Measurements from ENCODE around the gene CST3. TPM values are rescaled to one million over a fixed set of nuclear protein-coding genes. Genes with fewer than 3 reads are reported as not detected.

CST3 gene
- total and polyA plus RNA-seq, 2 of the 8 experiments (the other 6 are each of a cell fraction or from before 2014, with no cell fraction given): 53.2 to 184 TPM

DNA sequence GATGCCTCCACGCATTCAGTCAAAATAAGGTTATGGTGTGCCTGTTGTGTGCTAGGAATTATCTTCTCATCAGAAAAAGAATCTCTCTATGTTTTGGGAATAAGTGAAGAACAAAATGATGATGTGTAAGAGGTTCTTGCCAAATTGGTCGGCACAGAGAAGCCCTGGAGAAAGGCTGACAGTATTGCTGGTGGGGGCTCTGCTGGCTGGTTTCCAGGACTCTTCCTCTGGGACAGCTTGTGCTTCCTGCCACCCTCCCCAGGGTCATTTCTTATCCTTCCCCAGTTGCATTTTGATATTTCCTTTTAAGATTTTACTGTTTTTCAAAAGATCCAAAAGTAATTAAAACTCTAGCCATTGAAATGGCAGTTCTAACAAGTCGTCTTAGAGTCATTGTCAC is 28.9 kb upstream of the CST3 start:
- Histone ChIP-seq H3K23ac (ENCODE audit: insufficient read length) (no peak overlapping the region), H2BK12ac (ENCODE audit: low read depth, low read length) (no peak overlapping the region), H2BK120ac (replicated peaks; ENCODE audit: low read depth, low read length) (no peak overlapping the region), H3K18ac (ENCODE audit: extremely low read depth, low read length) (no peak overlapping the region), H3K9ac (replicated peaks in 1 of 4; ENCODE audit: extremely low read depth in 1 of 4, low read depth in 3 of 4, low read length in 3 of 4) (no peak overlapping the region), H3K79me1 (ENCODE audit: low read depth, low read length) (no peaks in the 10 kb centered on the region), H2AK5ac (ENCODE audit: low read depth, low read length) (no peak overlapping the region), H3K4ac (replicated peaks; ENCODE audit: insufficient read length, low read depth, low read length) (no peak overlapping the region), H2BK5ac (ENCODE audit: low read depth, low read length) (no peak overlapping the region), H2BK20ac (ENCODE audit: low read length) (no peak overlapping the region), H3K56ac (replicated peaks; ENCODE audit: insufficient read length, low read depth, low read length) (no peak overlapping the region), H3K14ac (ENCODE audit: insufficient read length) (no peak overlapping the region), H3K4me3 (ENCODE audit: extremely low read depth in 1 of 4, insufficient read depth in 2 of 4, low read depth in 3 of 4, low read length in 4 of 4) (no peak overlapping the region), H3K23me2 (ENCODE audit: low read depth, low read length) (peaks cover 9% of the 10 kb centered on the region; the same call in 1 of the 2 replicates), H3K9me3 (ENCODE audit: insufficient read depth in 2 of 2, low read depth in 1 of 2, low read length in 1 of 2) (no peaks in the 10 kb centered on the region), H4K20me1 (replicated peaks in 1 of 2; ENCODE audit: control insufficient read depth in 1 of 2, insufficient read depth in 2 of 2, low read length in 2 of 2) (no peaks in the 10 kb centered on the region), H2AFZ (ENCODE audit: low read length) (no peak overlapping the region), H2BK15ac (ENCODE audit: low read length) (no peak overlapping the region), H4K91ac (replicated peaks; ENCODE audit: insufficient read length, low read length) (no peak overlapping the region), H3K36me3 (ENCODE audit: control insufficient read depth in 2 of 4, insufficient read depth in 4 of 4, low read length in 3 of 4) (no peaks in the 10 kb centered on the region), H3K4me1 (replicated peaks in 1 of 4; ENCODE audit: control insufficient read depth in 3 of 4, insufficient read depth in 4 of 4, low read length in 3 of 4) (no peaks in the 10 kb centered on the region), H3K27ac (ENCODE audit: low read depth, low read length) (no peak overlapping the region), H4K5ac (ENCODE audit: insufficient read length, low read depth, low read length) (no peak overlapping the region), H4K8ac (ENCODE audit: extremely low read depth, insufficient read depth, low read length) (no peak overlapping the region), H3K79me2 (ENCODE audit: control insufficient read depth in 1 of 2, insufficient read depth in 2 of 2, low read length in 2 of 2) (no peaks in the 10 kb centered on the region), H3K27me3 (replicated peaks in 1 of 4; ENCODE audit: control insufficient read depth in 3 of 4, extremely low read depth in 1 of 4, insufficient read depth in 3 of 4, low read length in 3 of 4) (no peaks in the 10 kb centered on the region), H3K4me2 (ENCODE audit: insufficient read depth in 1 of 2, low read depth in 2 of 2, low read length in 2 of 2) (no peak overlapping the region)
- WGBS, 2 experiments (ENCODE audit: extremely low coverage in 1 of 2, insufficient coverage in 1 of 2, insufficient read length in 1 of 2, insufficient replicate concordance in 2 of 2, low coverage in 1 of 2, low lambda C conversion rate in 2 of 2, missing lambda C conversion rate in 1 of 2): 86% methylated on average over 3 of the region's 3 CpGs; no CpG with 5 or more reads in 1 of the 2 experiments
- DNase-seq (ENCODE audit: low read depth in 1 of 2, low spot score in 2 of 2): no peak
- FAIRE-seq: no peak
- CTCF ChIA-PET (ENCODE audit: partially characterized antibody): interaction anchor here (0.7 to 3.0 kb wide), 6 partner anchors 12 to 387 kb away, joined by 3 to 29 read pairs (median 10); no protein-coding TSS in a partner anchor
- TF ChIP-seq NRF1 (IDR thresholded peaks at IDR 0.05; ENCODE audit: low read depth, low read length): no peak
- no peak for TF ChIP-seq RFX5 (IDR thresholded peaks at IDR 0.05; ENCODE audit: borderline replicate concordance, low read depth, low read length)
- TF ChIP-seq EP300 (IDR thresholded peaks at IDR 0.05; ENCODE audit: borderline replicate concordance in 1 of 2, low read depth in 2 of 2, low read length in 2 of 2): no peak
- no peak for TF ChIP-seq RBBP5 (IDR thresholded peaks at IDR 0.05; ENCODE audit: borderline replicate concordance, low read depth, low read length)
- POLR2A ChIA-PET (ENCODE audit: partially characterized antibody): no interaction called here

Measured in H1 (cell line).